GM23248 (cell line): ENCODE data around the gene MAMDC4. TPM values are rescaled to one million over a fixed set of nuclear protein-coding genes. Genes with fewer than 3 reads are reported as not detected.

Experiments
- DNase-seq: peaks from one replicate; pipeline ENCODE4 v3.0.0-alpha.2; 2015
- H2AFZ ChIP-seq: fragments of 200-600 bp; sonication (generic); 2 replicates; pipeline ENCODE4 v1.6.1; 2016; ENCODE audit warnings: antibody characterized with exemption
- H3F3A ChIP-seq: fragments of 200-600 bp; sonication (generic); 2 replicates; pipeline ENCODE4 v1.6.1; 2016; ENCODE audit warnings: mild to moderate bottlenecking, antibody characterized with exemption, mixed run types; ENCODE audit not compliant: insufficient read depth
- H3K27ac ChIP-seq: fragments of 200-600 bp; sonication (generic); 2 replicates; pipeline ENCODE4 v1.5.1; 2016; ENCODE audit warnings: mild to moderate bottlenecking
- H3K27me3 ChIP-seq: fragments of 200-600 bp; sonication (generic); replicated peaks from 2 replicates; pipeline ENCODE4 v1.6.1; 2016; ENCODE audit warnings: mild to moderate bottlenecking; ENCODE audit not compliant: insufficient read depth
- H3K36me3 ChIP-seq: fragments of 200-600 bp; sonication (generic); 2 replicates; pipeline ENCODE4 v1.6.1; 2016; ENCODE audit warnings: low read depth, mild to moderate bottlenecking
- H3K4me1 ChIP-seq: fragments of 200-600 bp; sonication (generic); 2 replicates; pipeline ENCODE4 v1.6.1; 2016; ENCODE audit warnings: mild to moderate bottlenecking; ENCODE audit not compliant: insufficient read depth
- H3K4me2 ChIP-seq: fragments of 200-600 bp; sonication (generic); one replicate; pipeline ENCODE4 v1.6.1; 2016; ENCODE audit warnings: mild to moderate bottlenecking; ENCODE audit not compliant: unreplicated experiment
- H3K4me3 ChIP-seq: fragments of 200-600 bp; sonication (generic); 2 replicates; pipeline ENCODE4 v1.5.1; 2016; ENCODE audit warnings: mild to moderate bottlenecking
- H3K79me2 ChIP-seq: fragments of 200-600 bp; sonication (generic); 2 replicates; pipeline ENCODE4 v1.6.1; 2016; ENCODE audit warnings: mild to moderate bottlenecking; ENCODE audit not compliant: insufficient read depth
- H3K9ac ChIP-seq: fragments of 200-600 bp; sonication (generic); 2 replicates; pipeline ENCODE4 v1.6.1; 2016; ENCODE audit warnings: mild to moderate bottlenecking
- H3K9me2 ChIP-seq: fragments of 200-600 bp; sonication (generic); 2 replicates; pipeline ENCODE4 v1.6.1; 2016; ENCODE audit warnings: mixed run types, mild to moderate bottlenecking, moderate library complexity; ENCODE audit not compliant: insufficient read depth
- H3K9me3 ChIP-seq: fragments of 200-600 bp; sonication (generic); one replicate; pipeline ENCODE4 v1.6.1; 2017; ENCODE audit warnings: low read depth
- H4K20me1 ChIP-seq: fragments of 200-600 bp; sonication (generic); 2 replicates; pipeline ENCODE4 v1.6.0; 2016; ENCODE audit not compliant: insufficient read depth
- EZH2 ChIP-seq: fragments of 200-600 bp; sonication (generic); IDR thresholded peaks from 2 replicates; pipeline ENCODE4 v1.6.1; 2018; ENCODE audit warnings: antibody characterized with exemption, mild to moderate bottlenecking; ENCODE audit not compliant: insufficient read depth, poor library complexity, severe bottlenecking
- EZH2phosphoT487 ChIP-seq: fragments of 200-600 bp; sonication (generic); IDR thresholded peaks from 2 replicates; pipeline ENCODE4 v1.6.1; 2018; ENCODE audit warnings: antibody characterized with exemption, moderate library complexity, mild to moderate bottlenecking, low read depth; ENCODE audit not compliant: insufficient read depth
- WGBS, 2 experiments: methylation state at CpG; one replicate each; pipeline ENCODE4 v1.1.6; 2015 to 2017; ENCODE audit warnings: low lambda C conversion rate in 2 of 2, low coverage in 1 of 2; ENCODE audit errors: missing lambda C conversion rate in 2 of 2; 5-methylcytosine and 5-hydroxymethylcytosine counted together
- in situ Hi-C: fragments of 300-500 bp; cut with MboI; formaldehyde crosslinking; loops from 2 replicates; pipeline ENCODE4 v1.15.0; 2020
- polyA plus RNA-seq: library from polyadenylated mRNA; unstranded; fragments of >200 nt; fragmentation: Nextera tagmentation; extraction: Ambion mirVana; gene quantifications from 2 replicates; pipeline ENCODE4 v1.2.1, GENCODE V29; 2016
- total RNA-seq: library from RNA; depleted of rRNA; stranded (reverse); fragments of >200 nt; shearing (Covaris generic); gene quantifications from 2 replicates; pipeline ENCODE4 v1.2.3, GENCODE V29; 2014

MAMDC4 gene
- total and polyA plus RNA-seq, 2 experiments from 2014 or later = 0.35 to 2.3 TPM

- Histone ChIP-seq H3F3A (no peaks in the 10 kb centered on the region), H4K20me1 (no peaks in the 10 kb centered on the region), H3K4me2 (no peak overlapping the region), H3K9ac (no peak overlapping the region), H3K9me3 (no peaks in the 10 kb centered on the region), H3K36me3 (no peaks in the 10 kb centered on the region), H3K9me2 (no peaks in the 10 kb centered on the region), H3K27ac (no peak overlapping the region), H3K79me2 (peaks cover 42% of the 10 kb centered on the region), H3K4me1 (no peaks in the 10 kb centered on the region), H3K4me3 (no peak overlapping the region), H2AFZ (no peak overlapping the region), H3K27me3 (no peaks in the 10 kb centered on the region)
- WGBS, 2 experiments = 50 to 55% methylated on average over 49 to 71 of the region's 83 CpGs
- in situ Hi-C loops = no loop called here
- DNase-seq = peak; percentile 18
- TF ChIP-seq EZH2 = no peak
- TF ChIP-seq EZH2phosphoT487 = no peak
These were observed 30.9 kb upstream of the MAMDC4 start for GRCh38 chr9:136820971-136821825.

- 88 to 94% methylated on average over 26 to 41 of the region's 42 CpGs for WGBS, 2 experiments
- Histone ChIP-seq H3F3A (no peaks in the 10 kb centered on the region), H3K36me3 (no peaks in the 10 kb centered on the region), H3K4me3 (no peak overlapping the region), H3K9me2 (no peaks in the 10 kb centered on the region), H3K79me2 (peaks cover 34% of the 10 kb centered on the region), H3K27me3 (no peaks in the 10 kb centered on the region), H2AFZ (no peak overlapping the region), H3K9ac (no peak overlapping the region), H4K20me1 (no peaks in the 10 kb centered on the region), H3K4me2 (no peak overlapping the region), H3K9me3 (no peaks in the 10 kb centered on the region), H3K27ac (no peak overlapping the region), H3K4me1 (no peaks in the 10 kb centered on the region)
- DNase-seq = no peak
- in situ Hi-C loops = no loop called here
- TF ChIP-seq EZH2phosphoT487 (no peak), EZH2 (no peak)
These were observed 30.2 kb upstream of the MAMDC4 start for GRCh38 chr9:136821826-136822544.

- H3K9me3 ChIP-seq = no peaks in the 10 kb centered on the region
- H3K4me1 ChIP-seq = no peaks in the 10 kb centered on the region
- H3K9me2 ChIP-seq = no peaks in the 10 kb centered on the region
- H3K27me3 ChIP-seq = no peaks in the 10 kb centered on the region
- H4K20me1 ChIP-seq = no peaks in the 10 kb centered on the region
- H2AFZ ChIP-seq = no peak overlapping the region
- DNase-seq = no peak
- 89 to 91% methylated on average over 28 to 29 of the region's 30 CpGs for WGBS, 2 experiments
- TF ChIP-seq EZH2 (no peak), EZH2phosphoT487 (no peak)
- H3K36me3 ChIP-seq = no peaks in the 10 kb centered on the region
- H3F3A ChIP-seq = no peaks in the 10 kb centered on the region
- in situ Hi-C loops = no loop called here
- H3K9ac ChIP-seq = no peak overlapping the region
- H3K27ac ChIP-seq = no peak overlapping the region
- no peak overlapping the region for H3K4me3 ChIP-seq
- peaks cover 23% of the 10 kb centered on the region for H3K79me2 ChIP-seq
- H3K4me2 ChIP-seq = no peak overlapping the region
These were observed 28.8 kb upstream of the MAMDC4 start for GRCh38 chr9:136823136-136824046.

GRCh38 chr9:136824496-136825225 lies 27.5 kb upstream of the MAMDC4 start:
- in situ Hi-C loops = no loop called here
- WGBS, 2 experiments = 92 to 95% methylated on average over 19 to 21 of the region's 21 CpGs
- H3K27ac ChIP-seq = no peak overlapping the region
- no peaks in the 10 kb centered on the region for H3F3A ChIP-seq
- TF ChIP-seq EZH2 (no peak), EZH2phosphoT487 (no peak)
- no peaks in the 10 kb centered on the region for H4K20me1 ChIP-seq
- no peaks in the 10 kb centered on the region for H3K4me1 ChIP-seq
- no peak overlapping the region for H3K4me2 ChIP-seq
- no peaks in the 10 kb centered on the region for H3K27me3 ChIP-seq
- H3K79me2 ChIP-seq = peaks cover 13% of the 10 kb centered on the region
- H3K9ac ChIP-seq = no peak overlapping the region
- no peak for DNase-seq
- H3K9me2 ChIP-seq = no peaks in the 10 kb centered on the region
- H3K36me3 ChIP-seq = no peaks in the 10 kb centered on the region
- H2AFZ ChIP-seq = no peak overlapping the region
- H3K4me3 ChIP-seq = no peak overlapping the region
- H3K9me3 ChIP-seq = no peaks in the 10 kb centered on the region
